Gastrocnemius medialis (tissue), 4 donors: Measurements from ENCODE around the gene LRRTM3. TPM values are rescaled to one million over a fixed set of nuclear protein-coding genes. Genes with fewer than 3 reads are reported as not detected.

Experiments used
- ATAC-seq, 2 donors: fragments of 150-250 bp; one replicate each; pipeline ENCODE4 v1.9.1; 2016
- DNase-seq, 2 donors: peaks; one replicate each; pipeline ENCODE4 v3.0.0-alpha.2; 2019
- H3K27ac ChIP-seq, 4 donors: fragments of 200-600 bp; sonication (generic); 1 replicate in 1 of 4; 2 replicates in 3 of 4; pipeline ENCODE4 v1.5.1; 2016 to 2018; ENCODE audit warnings: mild to moderate bottlenecking in 2 of 4, moderate library complexity in 1 of 4
- H3K27me3 ChIP-seq, 3 donors: fragments of 200-600 bp; sonication (generic) in 2 of 3; 1 replicate in 1 of 3; 2 replicates in 2 of 3; pipeline versions ENCODE4 v1.5.1 to v1.6.0; 2016 to 2019; ENCODE audit warnings: mild to moderate bottlenecking in 1 of 3, moderate library complexity in 1 of 3
- H3K36me3 ChIP-seq, 2 donors: fragments of 200-600 bp; sonication (generic) in 1 of 2; one replicate each; pipeline ENCODE4 v1.5.1; 2017 to 2018
- H3K4me1 ChIP-seq, 2 donors: fragments of 200-600 bp; sonication (generic) in 1 of 2; one replicate each; pipeline ENCODE4 v1.5.1; 2016 to 2017; ENCODE audit warnings: mild to moderate bottlenecking in 2 of 2
- H3K4me3 ChIP-seq, 4 donors: fragments of 200-600 bp; sonication (generic) in 3 of 4; 1 replicate in 1 of 4; 2 replicates in 3 of 4; pipeline ENCODE4 v1.5.1; 2016 to 2019; ENCODE audit warnings: mild to moderate bottlenecking in 2 of 4
- H3K9me3 ChIP-seq, 3 donors: fragments of 200-600 bp; sonication (generic) in 2 of 3; 1 replicate in 1 of 3; 2 replicates in 2 of 3; pipeline ENCODE4 v1.5.1; 2016 to 2019
- CTCF ChIP-seq, 5 experiments: fragments of 450-650 bp in 3 of 5; fragments of 200-600 bp in 2 of 5; sonication (generic) in 2 of 5; IDR thresholded peaks in 4 of 5; conservative IDR thresholded peaks in 1 of 5; 1 replicate in 4 of 5; 2 replicates in 1 of 5; pipeline ENCODE4 v1.5.1; 2016 to 2019; ENCODE audit warnings: antibody characterized with exemption in 5 of 5, mild to moderate bottlenecking in 3 of 5, moderate library complexity in 3 of 5
- POLR2A ChIP-seq, 2 donors: fragments of 450-650 bp; IDR thresholded peaks; one replicate each; pipeline ENCODE4 v1.6.1; 2017; ENCODE audit warnings: antibody characterized with exemption in 2 of 2, mild to moderate bottlenecking in 2 of 2, moderate library complexity in 2 of 2
- in situ Hi-C, 4 donors: fragments of 200-750 bp; cut with MboI; loops; one replicate each; pipeline versions ENCODE4 v1.15.0 to v1.8.0; 2017; ENCODE audit warnings: low sequenced_read_pairs in 4 of 4
- intact Hi-C: fragments of 100-400 bp; cut with DNase I; formaldehyde crosslinking; loops from one replicate; pipeline ENCODE4 v1.15.1; 2023; ENCODE audit warnings: low total_unique reads
- total RNA-seq, 4 donors: library from RNA; depleted of rRNA; stranded (reverse); fragments of >200 nt; gene quantifications; one replicate each; pipeline versions ENCODE4 v1.1.0 to v1.2.3, GENCODE V29; 2016

Gene LRRTM3
- total RNA-seq, 4 donors from 2014 or later = not detected

DNA sequence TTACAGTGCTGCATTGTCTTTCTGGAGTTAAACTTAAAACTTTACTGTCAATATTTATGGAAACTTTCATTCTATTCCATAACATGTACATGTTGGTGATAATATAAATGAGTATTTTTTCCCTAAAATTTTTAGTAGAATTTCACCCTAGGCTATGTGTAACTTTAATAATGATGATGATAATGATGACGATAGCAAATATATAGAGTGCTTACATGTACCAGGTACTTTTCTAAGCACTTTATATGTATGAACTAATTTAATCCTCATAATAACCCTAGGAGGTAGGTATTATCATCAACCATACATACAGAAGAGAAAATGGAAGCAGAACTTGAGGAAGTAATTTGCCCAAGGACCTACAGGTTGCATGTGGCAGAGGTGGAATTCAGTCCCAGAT, 85.6 kb downstream of the LRRTM3 start:
- DNase-seq (no peak), ATAC-seq (no peak)
- intact Hi-C loops = no loop called here
- Histone ChIP-seq H3K4me1 (no peaks in the 10 kb centered on the region), H3K9me3 (no peaks in the 10 kb centered on the region), H3K36me3 (no peaks in the 10 kb centered on the region), H3K27me3 (no peaks in the 10 kb centered on the region), H3K4me3 (no peak overlapping the region), H3K27ac (no peak overlapping the region)
- in situ Hi-C loops = no loop called here
- TF ChIP-seq CTCF (IDR thresholded peaks at IDR 0.05 in 4 of 5, conservative IDR thresholded peaks at IDR 0.05 in 1 of 5) (no peak), POLR2A (IDR thresholded peaks at IDR 0.05) (no peak)

DNA sequence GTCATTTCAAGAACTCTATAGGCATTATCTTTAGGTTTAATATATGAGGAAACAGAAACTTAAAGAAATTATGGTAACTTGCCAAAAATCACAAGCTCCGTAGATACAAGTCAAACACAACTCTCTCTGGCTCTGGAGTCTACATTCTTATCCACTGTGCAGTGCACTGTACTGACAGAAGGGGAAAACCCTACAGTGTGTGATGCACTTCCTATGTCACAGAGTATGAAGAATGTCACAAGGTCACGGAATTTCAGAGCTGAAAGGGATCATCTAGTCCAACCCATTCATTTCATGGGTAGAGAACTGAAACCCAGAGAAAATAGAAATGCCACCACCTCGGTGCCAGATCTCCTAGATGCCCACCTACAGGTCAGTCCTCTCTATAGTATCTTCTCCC, 86.1 kb downstream of the LRRTM3 start:
- in situ Hi-C loops (no loop called here), intact Hi-C loops (no loop called here)
- H3K27ac ChIP-seq = no peak overlapping the region

GRCh38 chr10:67015225-67015624, 89.4 kb downstream of the LRRTM3 start:
- no peak for ATAC-seq
- Histone ChIP-seq H3K27ac (no peak overlapping the region), H3K4me3 (no peak overlapping the region), H3K27me3 (no peaks in the 10 kb centered on the region), H3K36me3 (no peaks in the 10 kb centered on the region), H3K4me1 (no peaks in the 10 kb centered on the region), H3K9me3 (no peaks in the 10 kb centered on the region)
- TF ChIP-seq POLR2A (IDR thresholded peaks at IDR 0.05) (no peak), CTCF (IDR thresholded peaks at IDR 0.05 in 4 of 5, conservative IDR thresholded peaks at IDR 0.05 in 1 of 5) (no peak)
- DNase-seq = no peak
- intact Hi-C loops = no loop called here
- in situ Hi-C loops = no loop called here

More for the DNA sequence above, 86.1 kb downstream of the LRRTM3 start:
- ATAC-seq = no peak
- Histone ChIP-seq H3K4me1 (no peaks in the 10 kb centered on the region), H3K4me3 (no peak overlapping the region), H3K9me3 (no peaks in the 10 kb centered on the region), H3K36me3 (no peaks in the 10 kb centered on the region), H3K27me3 (no peaks in the 10 kb centered on the region)
- no peak for DNase-seq
- TF ChIP-seq POLR2A (IDR thresholded peaks at IDR 0.05) (no peak), CTCF (IDR thresholded peaks at IDR 0.05 in 4 of 5, conservative IDR thresholded peaks at IDR 0.05 in 1 of 5) (no peak)

- Histone ChIP-seq H3K9me3 (no peaks in the 10 kb centered on the region), H3K27me3 (no peaks in the 10 kb centered on the region), H3K36me3 (no peaks in the 10 kb centered on the region), H3K4me3 (no peak overlapping the region), H3K4me1 (no peaks in the 10 kb centered on the region), H3K27ac (no peak overlapping the region)
- DNase-seq = no peak
- ATAC-seq = no peak
- TF ChIP-seq POLR2A (IDR thresholded peaks at IDR 0.05) = no peak
- no peak for TF ChIP-seq CTCF (IDR thresholded peaks at IDR 0.05 in 4 of 5, conservative IDR thresholded peaks at IDR 0.05 in 1 of 5)
- intact Hi-C loops = no loop called here
- in situ Hi-C loops = no loop called here
Measured at GRCh38 chr10:67017218-67017617, 91.4 kb downstream of the LRRTM3 start.

DNA sequence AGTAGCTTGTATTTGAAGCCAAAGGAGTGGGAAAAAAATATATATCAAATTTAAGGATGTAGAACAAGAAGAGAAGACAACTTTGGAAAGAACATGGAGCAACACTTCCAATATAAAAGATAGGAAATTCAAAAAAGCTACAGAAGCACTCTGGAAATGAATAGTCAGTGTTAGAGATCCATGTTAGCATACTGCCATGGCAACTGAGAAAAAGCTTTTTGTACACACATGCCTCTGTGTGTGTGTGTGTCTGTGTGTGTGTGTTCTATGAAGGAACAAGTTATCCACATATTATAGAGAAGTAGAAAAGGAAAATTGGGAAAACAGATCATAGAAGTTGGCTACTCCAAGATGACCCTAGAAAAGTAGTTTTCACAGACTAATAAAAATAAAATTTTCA, 96.3 kb downstream of the LRRTM3 start:
- in situ Hi-C loops (no loop called here), intact Hi-C loops (no loop called here)
- Histone ChIP-seq H3K4me3 (no peak overlapping the region), H3K9me3 (no peaks in the 10 kb centered on the region), H3K27ac (no peak overlapping the region), H3K4me1 (no peaks in the 10 kb centered on the region), H3K27me3 (no peaks in the 10 kb centered on the region), H3K36me3 (no peaks in the 10 kb centered on the region)
- TF ChIP-seq CTCF (IDR thresholded peaks at IDR 0.05 in 4 of 5, conservative IDR thresholded peaks at IDR 0.05 in 1 of 5) (no peak), POLR2A (IDR thresholded peaks at IDR 0.05) (no peak)
- DNase-seq = no peak
- ATAC-seq = no peak
